T-helper 1 cell treated with Interleukin-12 subunit alpha and Interleukin-12 subunit beta and Interleukin-4 antibody, amounts not matched to agents 30 ng/mL and 1 ng/mL, for 36 hours (primary cell): ENCODE data around the gene TOMT. TPM values are rescaled to one million over a fixed set of nuclear protein-coding genes. Genes with fewer than 3 reads are reported as not detected.
"Not testable (repeated sequence)": the region's sequence is repeated elsewhere in the genome, so short reads cannot be mapped to it uniquely, and the experiment has no call there.

Experiments
- intact Hi-C: fragments of 100-400 bp; cut with micrococcal nuclease; formaldehyde crosslinking; loops from one replicate; pipeline ENCODE4 v1.15.1; 2024
- total RNA-seq: library from RNA; stranded (reverse); gene quantifications from 2 replicates; pipeline ENCODE4 v1.2.3, GENCODE V29; 2022

The TOMT gene
- total RNA-seq, 1 donor from 2014 or later, result not detected

DNA sequence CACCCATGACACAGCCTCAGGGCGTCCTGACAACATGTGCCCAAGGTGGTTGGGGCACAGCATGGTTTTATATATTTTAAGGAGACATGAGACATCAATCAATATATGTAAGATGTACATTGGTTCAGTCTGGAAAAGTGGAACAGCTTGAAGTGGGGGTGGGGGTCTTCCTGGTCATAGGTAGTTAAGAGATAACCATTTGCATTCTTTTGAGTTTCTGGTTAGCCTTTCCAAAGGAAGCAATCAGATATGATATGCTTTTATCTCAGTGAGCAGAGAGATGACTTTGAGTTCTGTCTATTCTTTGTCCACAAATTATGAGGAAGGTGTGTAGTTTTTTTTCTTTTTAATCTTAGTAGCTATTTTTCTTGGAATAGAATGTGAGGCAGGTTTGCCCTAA lies 16.9 kb downstream of the TOMT start:
- intact Hi-C loops, result no loop called here

DNA sequence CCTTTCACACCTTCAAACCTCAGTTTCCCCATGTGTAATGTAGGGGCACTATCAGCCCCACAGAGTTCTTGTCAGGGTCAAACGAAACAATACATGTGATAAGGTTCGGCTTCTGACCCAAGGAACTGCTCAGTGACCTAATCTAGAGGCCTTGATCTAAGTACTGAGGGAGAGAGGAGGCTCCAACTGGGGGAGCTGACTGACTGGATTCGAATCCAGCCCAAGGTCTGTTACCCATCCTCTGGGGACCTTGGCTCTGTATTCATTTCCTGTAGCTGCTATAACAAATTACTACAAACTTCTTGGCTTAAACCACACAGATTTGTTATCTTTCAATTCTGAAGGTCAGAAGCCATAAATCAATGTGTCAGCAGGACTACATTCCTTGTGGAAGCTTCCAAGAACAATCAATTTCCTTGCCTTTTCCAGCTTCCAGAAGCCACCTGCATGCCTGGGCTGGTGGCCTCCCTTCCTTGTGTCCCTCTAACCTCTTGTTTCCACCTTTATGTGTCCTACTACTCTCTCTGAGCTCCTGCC lies 17.5 kb downstream of the TOMT start:
- intact Hi-C loops, result no loop called here

DNA sequence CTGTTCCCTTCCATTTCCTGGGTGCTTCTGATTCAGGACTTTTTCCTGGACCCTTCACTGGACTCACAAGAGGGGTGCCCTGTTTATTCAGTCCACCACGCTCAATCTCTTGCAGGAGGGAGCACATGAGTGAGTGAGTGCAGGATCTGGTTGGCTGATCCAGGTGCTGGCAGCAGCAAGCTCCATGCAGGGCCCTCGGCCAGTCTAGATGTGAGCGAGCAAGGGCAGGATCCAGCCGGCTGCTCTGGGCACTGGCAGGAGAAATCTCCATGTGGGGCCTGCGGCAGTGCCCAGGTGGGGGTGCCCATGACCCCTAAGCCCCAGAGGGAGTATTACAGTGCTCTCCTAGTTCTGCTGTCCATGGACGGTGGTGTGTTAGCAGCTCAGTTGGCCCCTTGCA lies 18.3 kb downstream of the TOMT start:
- intact Hi-C loops, result no loop called here

DNA sequence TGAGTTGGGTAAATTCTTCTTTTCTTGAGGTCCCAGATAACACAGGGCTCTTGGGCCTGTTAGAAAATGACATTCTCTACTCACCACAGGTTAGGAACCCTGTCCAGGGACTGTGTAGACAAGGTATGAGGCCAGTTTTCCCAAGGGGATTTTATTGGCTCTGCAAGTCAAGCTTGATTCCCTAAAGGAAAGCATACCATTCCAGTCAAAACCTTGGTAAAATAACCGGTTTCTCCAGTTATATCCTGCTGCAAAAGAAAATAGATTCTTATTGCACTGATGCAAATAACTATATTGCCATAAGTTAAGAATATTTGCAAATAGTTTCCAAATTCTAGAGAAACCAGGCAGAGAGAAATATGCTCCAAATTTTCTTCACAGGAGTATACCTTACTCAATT lies 20.2 kb downstream of the TOMT start:
- intact Hi-C loops, result no loop called here

DNA sequence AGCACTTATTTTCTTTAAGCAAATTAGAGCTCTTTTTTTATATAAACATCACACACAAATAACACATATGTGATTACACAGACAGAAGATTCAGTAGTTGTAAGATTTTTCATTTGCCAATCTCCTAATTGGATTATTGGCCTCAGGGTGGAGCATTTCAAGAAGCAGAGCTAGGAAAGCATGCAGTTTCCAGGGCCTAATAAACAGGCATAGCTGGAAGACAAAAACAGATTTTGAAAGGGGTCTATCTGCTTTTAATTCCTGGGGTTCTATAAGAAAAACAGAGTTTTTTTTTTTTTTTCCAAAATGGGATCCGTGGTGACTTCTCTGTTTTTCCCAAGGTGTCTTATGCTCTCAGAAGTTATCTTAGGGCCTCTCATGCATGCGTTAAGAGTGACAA lies 22.2 kb downstream of the TOMT start:
- intact Hi-C loops, result no loop called here

DNA sequence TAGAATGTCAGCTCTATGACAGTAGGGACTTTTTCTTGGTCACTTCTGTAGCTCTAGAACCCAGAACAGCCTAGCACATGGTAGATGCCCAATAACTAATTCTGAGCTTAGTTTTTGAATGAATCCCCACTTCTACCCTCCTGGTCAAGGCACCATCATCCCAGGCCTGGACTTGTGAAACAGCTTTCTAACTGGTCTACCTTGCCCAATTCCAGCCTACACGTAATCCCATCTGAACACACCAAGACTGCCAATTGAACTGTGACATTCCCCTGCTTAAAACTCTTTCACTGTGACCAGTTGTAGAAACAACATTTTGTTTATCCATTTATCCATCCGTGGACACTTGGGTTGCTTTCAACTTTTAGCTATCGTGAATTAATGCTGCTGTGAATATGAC lies 23.7 kb downstream of the TOMT start:
- intact Hi-C loops, result no loop called here

DNA sequence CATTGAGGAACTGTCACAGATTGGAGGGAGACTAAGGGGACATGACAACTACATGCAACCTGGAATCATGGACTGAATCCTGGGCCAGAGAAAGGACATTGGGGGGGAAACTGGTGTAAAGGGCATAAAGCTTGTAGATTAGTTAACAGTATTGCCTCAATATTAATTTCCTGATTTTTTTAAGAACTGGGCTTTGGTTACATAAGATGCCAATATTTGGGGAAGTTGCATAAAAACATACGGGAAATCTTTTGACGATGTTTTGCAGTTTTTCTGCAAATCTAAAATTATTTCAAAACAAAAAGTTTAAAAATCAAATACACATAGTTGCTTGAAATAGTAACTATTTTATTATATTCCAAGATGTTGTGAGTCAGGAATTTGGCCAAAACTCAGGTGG lies 26.9 kb downstream of the TOMT start:
- intact Hi-C loops, result no loop called here

DNA sequence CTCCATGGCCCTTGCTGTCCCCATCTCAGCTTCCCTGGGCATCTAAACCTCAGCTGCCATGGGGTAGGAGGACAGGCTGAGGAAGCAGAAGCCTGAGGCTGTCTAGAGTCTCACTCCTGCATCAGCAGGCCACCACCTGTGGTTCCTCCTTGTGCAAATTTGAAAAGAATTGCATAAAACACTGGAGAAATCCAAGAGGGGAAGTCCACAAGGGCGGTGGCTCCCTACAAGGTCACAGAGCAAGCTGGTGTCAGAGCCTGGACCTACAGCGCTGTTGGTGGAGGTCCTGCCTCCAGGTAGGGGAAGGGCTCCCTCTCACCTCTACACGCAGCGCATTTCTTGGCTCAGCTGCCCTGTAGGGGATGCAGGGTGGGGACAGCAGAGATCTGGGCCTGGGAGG lies 29.7 kb downstream of the TOMT start, which contains the start of gene FOLR3:
Gene FOLR3, plus strand, starts transcription at position 253 of the 400 bp plus-strand sequence. CDS start 228 bp downstream, outside the sequence.
- intact Hi-C loops, result not testable (repeated sequence)

DNA sequence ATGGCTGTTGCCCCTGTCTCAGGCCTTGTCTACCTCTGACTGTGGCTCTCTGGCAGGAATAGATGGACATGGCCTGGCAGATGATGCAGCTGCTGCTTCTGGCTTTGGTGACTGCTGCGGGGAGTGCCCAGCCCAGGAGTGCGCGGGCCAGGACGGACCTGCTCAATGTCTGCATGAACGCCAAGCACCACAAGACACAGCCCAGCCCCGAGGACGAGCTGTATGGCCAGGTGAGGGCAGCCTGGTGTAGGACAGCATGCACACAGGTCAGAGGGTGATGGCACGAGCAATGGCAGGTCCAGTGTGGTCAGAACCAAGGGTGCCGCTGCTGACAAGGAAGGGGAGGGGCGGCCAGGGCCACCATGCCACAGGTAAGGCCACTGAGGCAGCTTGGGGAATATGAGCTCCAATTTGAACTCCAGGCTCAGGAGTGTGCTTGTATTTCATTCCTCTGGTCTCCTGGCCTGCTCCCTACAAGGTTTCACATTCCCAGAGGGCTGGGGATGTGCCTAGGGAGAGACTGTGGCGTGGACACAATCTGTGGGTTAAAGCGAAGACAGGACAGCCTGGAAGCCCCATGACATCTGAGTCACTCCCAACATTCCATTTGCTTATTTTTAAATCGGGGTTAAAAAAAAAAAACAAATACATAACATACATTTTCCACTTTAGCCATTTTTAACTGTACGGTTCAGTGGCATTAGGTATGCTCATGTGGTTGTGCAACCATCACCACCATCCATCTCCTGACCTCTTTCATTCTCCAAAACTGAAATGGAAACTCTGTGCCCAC lies 30.4 kb downstream of the TOMT start:
- intact Hi-C loops, result no loop called here

DNA sequence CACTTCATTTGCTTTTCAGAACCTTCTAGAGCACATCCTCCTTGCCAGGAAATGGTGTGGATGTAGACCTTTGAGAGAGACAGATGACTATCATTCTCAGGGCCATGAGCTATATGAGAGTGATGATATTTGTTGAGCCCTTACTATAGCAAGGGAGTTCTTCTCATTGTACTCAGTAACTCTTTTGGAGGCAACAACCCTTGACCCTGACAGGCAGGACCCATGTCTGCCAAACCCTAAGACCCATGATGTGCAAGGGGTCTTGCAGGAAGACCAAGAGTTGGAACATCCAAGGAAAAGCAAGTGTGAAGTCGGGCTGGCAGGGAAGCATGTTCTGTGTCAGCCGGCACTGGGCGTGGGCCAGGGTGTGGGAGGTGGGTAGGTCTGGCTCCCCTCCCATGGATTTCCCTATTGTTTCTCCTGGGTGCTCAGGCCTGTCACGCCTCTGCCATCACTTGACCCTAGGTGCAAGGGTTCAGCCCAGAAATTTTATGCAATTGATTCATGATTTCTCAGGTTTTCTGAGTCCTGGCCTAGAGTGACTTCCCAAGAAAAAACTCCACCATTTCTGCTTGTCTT lies 31.0 kb downstream of the TOMT start:
- intact Hi-C loops, result no loop called here

DNA sequence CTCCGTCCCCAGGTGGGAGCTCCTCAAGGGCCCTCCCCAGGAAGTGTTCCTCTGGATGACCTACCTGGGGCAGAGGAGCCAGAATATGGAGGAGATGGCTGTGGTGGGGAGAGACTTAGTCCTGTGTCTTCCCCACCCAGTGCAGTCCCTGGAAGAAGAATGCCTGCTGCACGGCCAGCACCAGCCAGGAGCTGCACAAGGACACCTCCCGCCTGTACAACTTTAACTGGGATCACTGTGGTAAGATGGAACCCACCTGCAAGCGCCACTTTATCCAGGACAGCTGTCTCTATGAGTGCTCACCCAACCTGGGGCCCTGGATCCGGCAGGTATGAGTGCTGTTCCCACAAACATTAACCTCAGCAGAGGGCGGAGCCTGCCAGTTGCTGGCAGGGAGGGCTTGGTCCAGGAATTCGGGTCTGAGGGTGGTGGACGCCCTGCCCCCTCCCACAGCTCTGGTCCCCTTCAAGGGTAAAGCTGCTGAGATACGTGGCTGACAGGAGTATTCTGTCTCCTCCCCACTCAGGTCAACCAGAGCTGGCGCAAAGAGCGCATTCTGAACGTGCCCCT lies 33.2 kb downstream of the TOMT start:
- intact Hi-C loops, result no loop called here

DNA sequence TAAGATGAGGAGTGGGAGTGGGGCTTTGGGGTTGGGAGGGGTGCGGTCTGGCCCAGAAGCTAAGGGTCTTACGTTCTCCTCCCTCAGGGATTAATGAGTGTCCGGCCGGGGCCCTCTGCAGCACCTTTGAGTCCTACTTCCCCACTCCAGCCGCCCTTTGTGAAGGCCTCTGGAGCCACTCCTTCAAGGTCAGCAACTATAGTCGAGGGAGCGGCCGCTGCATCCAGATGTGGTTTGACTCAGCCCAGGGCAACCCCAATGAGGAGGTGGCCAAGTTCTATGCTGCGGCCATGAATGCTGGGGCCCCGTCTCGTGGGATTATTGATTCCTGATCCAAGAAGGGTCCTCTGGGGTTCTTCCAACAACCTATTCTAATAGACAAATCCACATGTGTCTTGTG lies 33.8 kb downstream of the TOMT start:
- intact Hi-C loops, result no loop called here

DNA sequence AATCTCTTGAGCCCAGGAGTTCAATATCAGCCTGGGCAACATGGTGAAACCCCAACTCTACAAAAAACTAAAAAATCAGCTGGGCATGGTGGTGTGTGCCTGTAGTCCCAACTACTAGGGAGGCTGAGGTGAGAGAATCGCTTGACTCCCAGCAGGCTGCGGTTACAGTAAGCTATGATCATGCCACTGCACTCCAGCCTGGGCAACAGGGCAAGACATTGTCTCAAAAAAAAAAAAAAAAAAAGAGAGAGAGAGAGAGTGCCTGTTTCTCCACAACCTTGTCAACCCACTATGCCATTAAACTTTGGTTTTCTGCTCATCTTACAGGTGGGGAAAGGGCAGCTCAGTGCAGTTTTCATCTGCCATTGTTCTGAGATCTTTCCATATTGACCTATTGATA lies 34.9 kb downstream of the TOMT start:
- intact Hi-C loops, result loop anchor here (5.0 kb wide), 1 partner anchor 98 kb away; no protein-coding TSS in a partner anchor

DNA sequence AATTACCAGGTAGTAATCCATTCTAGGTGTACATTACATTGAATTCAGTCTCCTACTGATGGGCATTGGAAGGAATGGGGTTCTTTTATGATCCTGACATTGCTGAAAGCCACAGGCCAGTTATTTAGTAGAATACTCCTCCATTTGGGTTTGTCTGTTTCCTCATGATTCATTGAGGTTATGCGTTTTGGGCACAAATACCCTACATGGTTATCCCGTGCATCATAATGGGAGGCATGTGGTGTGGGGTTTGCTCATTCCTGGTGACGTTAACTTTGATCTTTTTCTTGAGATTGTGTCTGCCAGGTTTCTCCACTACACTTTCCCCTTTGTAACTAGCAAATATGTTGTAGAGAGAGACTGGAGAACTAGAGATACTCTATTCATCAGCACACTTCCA lies 35.3 kb downstream of the TOMT start:
- intact Hi-C loops, result loop anchor here (5.0 kb wide), 1 partner anchor 99 kb away; no protein-coding TSS in a partner anchor

DNA sequence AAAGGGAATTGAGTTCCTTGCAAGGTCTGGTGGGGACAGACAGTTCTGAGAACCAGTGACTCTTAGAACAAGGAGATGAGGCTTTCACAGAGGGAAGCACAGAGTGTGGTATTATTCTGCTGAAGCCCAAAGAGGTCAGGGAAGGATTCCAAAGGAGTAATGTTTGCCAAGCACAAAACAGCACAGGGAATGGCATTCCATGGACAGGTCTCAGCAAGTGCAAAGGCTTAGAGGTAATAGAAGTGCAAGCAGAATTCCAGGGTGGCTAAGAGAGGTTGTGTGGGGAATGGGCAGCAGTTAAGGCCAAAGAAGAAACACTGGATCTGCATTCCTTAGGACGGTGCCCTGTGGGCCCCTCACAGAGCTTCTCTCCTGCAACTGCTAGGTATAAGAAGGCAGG lies 36.4 kb downstream of the TOMT start:
- intact Hi-C loops, result loop anchor here (5.0 kb wide), 1 partner anchor 100 kb away; no protein-coding TSS in a partner anchor

DNA sequence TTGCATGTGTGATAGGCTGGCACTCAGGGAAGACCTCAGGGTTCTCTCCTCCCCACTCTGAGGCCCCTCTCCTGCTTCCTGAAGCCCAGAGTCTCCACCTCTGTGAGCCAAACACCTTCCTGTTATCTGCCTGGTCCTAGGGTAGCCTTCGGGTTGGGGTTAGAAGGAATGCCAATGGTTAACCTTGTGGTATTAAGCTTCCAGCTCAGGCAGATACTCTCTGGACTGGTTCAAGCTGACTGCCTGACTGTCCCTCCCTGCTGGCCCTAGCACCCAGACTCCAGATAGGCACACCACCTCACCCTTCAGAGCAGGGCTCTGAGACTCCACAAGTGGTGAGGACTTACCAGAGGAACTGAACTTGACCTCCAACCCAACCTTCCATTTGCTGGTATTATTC lies 36.8 kb downstream of the TOMT start:
- intact Hi-C loops, result loop anchor here (5.0 kb wide), 1 partner anchor 100 kb away; no protein-coding TSS in a partner anchor

DNA sequence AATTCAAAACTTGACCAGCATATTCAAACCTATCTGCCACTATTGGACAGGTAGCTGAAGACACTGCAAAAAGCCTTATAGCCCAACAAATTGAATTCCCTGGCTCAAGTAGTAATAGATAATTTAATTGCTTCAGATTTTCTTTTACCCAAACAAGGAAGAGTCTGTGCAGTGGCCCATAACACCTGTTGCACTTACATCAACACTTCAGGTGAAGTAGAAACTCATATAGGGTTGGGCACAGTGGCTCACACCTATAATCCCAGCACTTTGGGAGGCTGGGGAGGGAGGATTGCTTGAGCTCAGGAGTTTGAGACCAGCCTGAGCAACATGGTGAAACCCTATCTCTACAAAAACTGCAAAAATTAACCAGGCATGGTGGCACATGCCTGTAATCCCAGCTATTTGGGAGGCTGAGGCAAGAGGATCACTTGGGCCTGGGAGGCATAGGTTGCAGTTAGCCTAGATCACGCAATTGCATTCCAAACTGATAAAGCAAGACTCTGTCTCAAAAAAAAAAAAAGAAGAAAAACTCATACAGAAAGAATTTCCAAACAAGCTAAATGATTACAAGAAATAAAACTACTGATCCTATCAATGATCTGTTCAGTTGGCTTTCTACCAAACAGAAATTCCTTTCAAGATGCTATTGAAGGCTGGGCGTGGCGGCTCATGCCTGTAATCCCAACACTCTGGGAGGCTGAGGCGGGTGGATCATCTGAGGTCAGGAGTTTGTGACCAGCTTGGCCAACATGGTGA lies 39.3 kb downstream of the TOMT start:
- intact Hi-C loops, result loop anchor here (1.0 to 5.0 kb wide), 7 partner anchors 32 to 289 kb away; partner anchors contain the start of genes ANAPC15, CLPB, IL18BP and LAMTOR1

DNA sequence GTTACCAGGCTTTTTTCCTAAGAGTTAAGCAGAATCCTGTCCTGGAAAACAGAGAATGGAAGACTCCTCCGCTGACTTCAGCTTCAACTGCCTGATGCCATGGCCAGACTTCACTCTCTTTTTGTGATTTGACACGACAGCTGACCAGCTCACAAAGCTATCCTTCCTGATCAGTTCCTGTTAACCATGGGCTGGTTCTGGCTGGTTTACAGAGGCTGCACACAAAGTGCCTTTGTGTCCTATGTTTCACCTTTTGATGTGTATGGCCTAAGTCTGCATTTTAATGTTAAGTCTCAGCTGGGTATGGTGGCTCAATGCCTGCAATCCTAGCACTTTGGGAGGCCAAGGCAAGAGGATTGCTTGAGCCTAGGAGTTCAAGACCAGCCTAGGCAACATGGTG lies 40.9 kb downstream of the TOMT start:
- intact Hi-C loops, result no loop called here

DNA sequence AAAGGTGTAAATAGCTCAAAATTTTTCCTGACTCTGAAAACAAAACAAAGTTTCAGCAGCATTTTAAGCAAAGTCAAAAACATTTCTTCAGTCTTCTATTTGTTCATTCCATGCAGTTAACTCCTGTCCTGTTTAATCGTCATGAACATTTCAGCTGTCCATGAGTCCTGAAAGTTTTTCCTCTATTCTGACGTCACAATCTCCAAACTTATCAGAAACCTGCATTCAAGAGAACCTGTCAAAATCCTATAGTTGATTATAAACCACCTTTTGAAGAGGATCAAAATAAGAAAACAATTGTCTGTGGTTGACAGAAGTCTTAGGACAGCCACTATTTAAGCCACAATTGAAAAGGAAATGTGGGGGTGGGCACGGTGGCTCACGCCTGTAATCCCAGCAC lies 45.2 kb downstream of the TOMT start:
- intact Hi-C loops, result no loop called here

DNA sequence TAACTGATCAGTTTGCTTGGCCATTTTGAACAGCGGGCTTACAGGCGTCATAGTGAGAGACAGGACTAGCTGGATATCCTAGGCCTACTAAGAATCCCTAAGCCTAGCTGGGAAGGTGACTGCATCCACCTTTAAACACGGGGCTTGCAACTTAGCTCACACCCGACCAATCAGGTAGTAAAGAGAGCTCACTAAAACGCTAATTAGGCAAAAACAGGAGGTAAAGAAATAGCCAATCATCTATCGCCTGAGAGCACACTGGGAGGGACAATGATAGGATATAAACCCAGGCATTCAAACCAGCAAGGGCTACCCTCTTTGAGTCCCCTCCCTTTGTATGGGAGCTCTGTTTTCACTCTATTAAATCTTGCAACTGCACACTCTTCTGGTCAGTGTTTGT lies 48.1 kb downstream of the TOMT start:
- intact Hi-C loops, result not testable (repeated sequence)

DNA sequence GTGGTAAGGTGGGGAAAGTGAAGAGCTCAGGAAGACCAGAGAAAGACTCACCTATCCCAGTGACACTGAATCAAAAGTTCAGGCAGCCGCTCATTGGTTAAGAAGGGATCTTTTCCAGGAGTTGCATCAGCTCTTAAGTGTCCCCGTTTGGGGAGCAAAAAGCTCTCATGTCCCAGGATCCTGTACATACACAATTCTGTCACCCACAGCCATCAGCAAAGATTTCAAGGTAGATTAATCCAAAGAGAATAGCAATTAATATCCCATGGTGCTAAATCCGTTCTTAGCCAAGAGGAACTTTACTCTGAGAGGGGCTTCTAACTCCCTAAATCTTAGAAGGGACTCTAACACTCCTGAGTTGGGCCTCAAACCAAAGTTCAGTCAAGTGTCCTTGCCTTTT lies 49.1 kb downstream of the TOMT start:
- intact Hi-C loops, result no loop called here
